ENCODE data around the gene GJA3. TPM values are rescaled to one million over a fixed set of nuclear protein-coding genes. Genes with fewer than 3 reads are reported as not detected.

The GJA3 gene
- total and polyA plus RNA-seq, 4 donors: 0.02 to 0.31 (median 0.03) TPM; not detected in 1

DNA sequence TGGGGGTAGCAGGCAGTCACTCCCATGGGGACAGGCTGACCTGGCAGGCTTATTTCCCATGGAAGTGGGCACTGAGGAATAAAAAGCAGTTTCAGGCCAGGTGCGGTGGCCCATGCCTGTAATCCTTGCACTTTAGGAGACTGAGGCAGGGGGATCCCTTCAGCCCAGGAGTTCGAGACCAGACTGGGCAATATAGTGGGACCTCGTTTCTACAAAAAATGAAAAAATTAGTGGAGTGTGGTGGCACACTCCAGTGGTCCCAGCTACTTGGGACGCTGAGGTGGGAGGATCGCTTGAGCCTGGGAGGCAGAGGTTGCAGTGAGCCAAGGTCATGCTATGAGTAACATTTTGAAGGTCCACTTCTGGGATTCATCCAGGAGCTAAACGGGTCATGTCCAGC is 25.9 kb upstream of the GJA3 start:
- no peak for ATAC-seq (ENCODE audit: insufficient read depth, low FRiP score)
- no peak overlapping the region for H3K9ac ChIP-seq (ENCODE audit: insufficient read depth in 1 of 2, low read length in 2 of 2)
- no peaks in the 10 kb centered on the region for H3K36me3 ChIP-seq (ENCODE audit: control insufficient read depth in 4 of 4, insufficient read depth in 4 of 4, low read length in 4 of 4)
- no peaks in the 10 kb centered on the region for H3K9me3 ChIP-seq (ENCODE audit: control insufficient read depth in 4 of 4, insufficient read depth in 3 of 4, low read length in 3 of 4)
- TF ChIP-seq, protein P1, sequence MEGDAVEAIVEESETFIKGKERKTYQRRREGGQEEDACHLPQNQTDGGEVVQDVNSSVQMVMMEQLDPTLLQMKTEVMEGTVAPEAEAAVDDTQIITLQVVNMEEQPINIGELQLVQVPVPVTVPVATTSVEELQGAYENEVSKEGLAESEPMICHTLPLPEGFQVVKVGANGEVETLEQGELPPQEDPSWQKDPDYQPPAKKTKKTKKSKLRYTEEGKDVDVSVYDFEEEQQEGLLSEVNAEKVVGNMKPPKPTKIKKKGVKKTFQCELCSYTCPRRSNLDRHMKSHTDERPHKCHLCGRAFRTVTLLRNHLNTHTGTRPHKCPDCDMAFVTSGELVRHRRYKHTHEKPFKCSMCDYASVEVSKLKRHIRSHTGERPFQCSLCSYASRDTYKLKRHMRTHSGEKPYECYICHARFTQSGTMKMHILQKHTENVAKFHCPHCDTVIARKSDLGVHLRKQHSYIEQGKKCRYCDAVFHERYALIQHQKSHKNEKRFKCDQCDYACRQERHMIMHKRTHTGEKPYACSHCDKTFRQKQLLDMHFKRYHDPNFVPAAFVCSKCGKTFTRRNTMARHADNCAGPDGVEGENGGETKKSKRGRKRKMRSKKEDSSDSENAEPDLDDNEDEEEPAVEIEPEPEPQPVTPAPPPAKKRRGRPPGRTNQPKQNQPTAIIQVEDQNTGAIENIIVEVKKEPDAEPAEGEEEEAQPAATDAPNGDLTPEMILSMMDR (IDR thresholded peaks at IDR 0.05; ENCODE audit: control extremely low read depth, extremely low read depth): no peak
- DNase-seq: no peak
- H3K27me3 ChIP-seq (ENCODE audit: control insufficient read depth in 3 of 3, insufficient read depth in 3 of 3, low read length in 2 of 3): peaks cover 2 to 30% (median 19%) of the 10 kb centered on the region in 3 donors
- no peak overlapping the region for H3K27ac ChIP-seq (ENCODE audit: low read depth in 1 of 2, low read length in 1 of 2)
- H3K4me1 ChIP-seq (ENCODE audit: control insufficient read depth in 5 of 5, insufficient read depth in 5 of 5, low read length in 5 of 5): peaks cover 0 to 4% (median 1%) of the 10 kb centered on the region in 5 donors
- no peak overlapping the region for H3K4me3 ChIP-seq
- 72 to 82% methylated on average over 6 of the region's 6 CpGs for WGBS, 2 donors

DNA sequence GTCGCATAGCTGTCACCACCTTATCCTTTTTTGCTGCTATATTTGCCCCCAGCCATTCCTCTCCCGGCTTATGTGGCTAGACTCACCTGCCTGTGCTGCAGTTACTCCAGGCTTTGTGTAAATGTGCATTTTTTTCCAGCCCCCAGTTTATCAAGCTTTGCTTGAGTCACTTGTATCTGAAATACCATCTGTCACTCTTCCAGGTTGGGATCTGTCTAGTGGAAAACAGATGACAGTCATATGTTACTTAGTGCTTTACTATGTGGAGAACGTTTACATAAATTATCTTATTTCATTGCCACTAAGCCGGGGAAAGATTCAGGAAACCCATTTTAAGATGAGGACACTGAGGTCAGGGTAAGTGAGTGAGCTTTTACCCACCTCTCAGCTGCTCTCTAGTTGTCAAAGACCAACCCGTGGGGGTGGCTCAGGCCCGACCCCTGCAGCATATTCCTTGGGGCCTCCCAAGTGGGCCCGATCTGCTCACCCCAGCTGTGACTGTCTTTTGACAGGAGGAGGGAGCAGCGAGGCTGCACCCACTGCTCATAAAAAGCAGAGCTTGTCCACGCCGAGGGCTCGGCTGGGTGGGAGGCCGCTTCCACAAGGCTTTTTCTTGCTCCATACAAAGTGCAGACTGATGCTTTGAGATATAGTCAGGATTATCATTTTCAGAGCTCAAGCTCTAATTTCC is 24.7 kb upstream of the GJA3 start:
- H3K4me3 ChIP-seq: no peak overlapping the region
- H3K9me3 ChIP-seq (ENCODE audit: control insufficient read depth in 4 of 4, insufficient read depth in 3 of 4, low read length in 3 of 4): no peaks in the 10 kb centered on the region
- ATAC-seq (ENCODE audit: insufficient read depth, low FRiP score) (no peak), DNase-seq (no peak)
- no peaks in the 10 kb centered on the region for H3K36me3 ChIP-seq (ENCODE audit: control insufficient read depth in 4 of 4, insufficient read depth in 4 of 4, low read length in 4 of 4)
- peaks cover 0 to 4% (median 0%) of the 10 kb centered on the region in 5 donors for H3K4me1 ChIP-seq (ENCODE audit: control insufficient read depth in 5 of 5, insufficient read depth in 5 of 5, low read length in 5 of 5)
- TF ChIP-seq, protein P1 (IDR thresholded peaks at IDR 0.05; ENCODE audit: control extremely low read depth, extremely low read depth): no peak
- H3K9ac ChIP-seq (ENCODE audit: insufficient read depth in 1 of 2, low read length in 2 of 2): no peak overlapping the region
- WGBS, 2 donors: 73 to 82% methylated on average over 12 of the region's 12 CpGs
- peaks cover 2 to 18% (median 13%) of the 10 kb centered on the region in 3 donors for H3K27me3 ChIP-seq (ENCODE audit: control insufficient read depth in 3 of 3, insufficient read depth in 3 of 3, low read length in 2 of 3)
- H3K27ac ChIP-seq (ENCODE audit: low read depth in 1 of 2, low read length in 1 of 2): no peak overlapping the region

DNA sequence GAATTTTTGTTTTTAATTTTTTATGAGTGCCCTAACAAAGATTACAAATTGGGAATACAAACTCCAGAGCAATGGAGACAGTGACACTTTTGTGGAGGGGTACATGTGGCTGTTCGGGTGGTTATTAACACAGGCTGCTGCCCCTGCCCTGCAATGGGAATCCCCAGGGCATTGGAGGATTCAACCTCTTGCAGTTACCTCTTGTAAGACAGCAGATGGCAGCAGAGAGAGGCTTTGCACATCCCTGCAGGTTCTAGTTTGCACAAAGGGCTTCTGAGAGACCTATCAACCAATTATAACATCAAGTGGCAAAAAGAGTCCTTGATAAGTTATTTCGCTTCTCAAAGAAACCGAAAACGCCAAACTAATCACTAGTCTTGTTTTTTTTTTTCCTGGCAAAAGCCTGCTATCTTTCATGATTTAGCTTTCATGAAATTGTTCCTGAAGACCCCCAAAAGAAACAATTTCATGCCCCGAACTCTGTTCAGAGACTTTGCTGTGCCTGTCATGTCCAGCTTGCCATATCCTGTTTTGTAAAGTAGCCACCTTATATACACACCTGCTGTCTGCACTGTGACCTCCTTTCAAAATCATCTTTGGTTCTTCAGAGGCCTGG is 21.5 kb upstream of the GJA3 start:
- WGBS, 2 donors: 19 to 28% methylated on average over 5 of the region's 5 CpGs

More for the DNA sequence above, 21.5 kb upstream of the GJA3 start:
- no peaks in the 10 kb centered on the region for H3K9me3 ChIP-seq (ENCODE audit: control insufficient read depth in 4 of 4, insufficient read depth in 3 of 4, low read length in 3 of 4)
- peak; percentile 79 for ATAC-seq (ENCODE audit: insufficient read depth, low FRiP score)
- no peak overlapping the region for H3K9ac ChIP-seq (ENCODE audit: insufficient read depth in 1 of 2, low read length in 2 of 2)
- peaks cover 0 to 5% (median 3%) of the 10 kb centered on the region in 5 donors for H3K4me1 ChIP-seq (ENCODE audit: control insufficient read depth in 5 of 5, insufficient read depth in 5 of 5, low read length in 5 of 5)
- H3K36me3 ChIP-seq (ENCODE audit: control insufficient read depth in 4 of 4, insufficient read depth in 4 of 4, low read length in 4 of 4): no peaks in the 10 kb centered on the region
- peaks cover 2 to 16% (median 5%) of the 10 kb centered on the region in 3 donors for H3K27me3 ChIP-seq (ENCODE audit: control insufficient read depth in 3 of 3, insufficient read depth in 3 of 3, low read length in 2 of 3)
- TF ChIP-seq, protein P1 (IDR thresholded peaks at IDR 0.05; ENCODE audit: control extremely low read depth, extremely low read depth): peak; percentile 58
- peak; percentile 60 to 85 (median 71) for DNase-seq
- no peak overlapping the region for H3K27ac ChIP-seq (ENCODE audit: low read depth in 1 of 2, low read length in 1 of 2)
- H3K4me3 ChIP-seq: no peak overlapping the region
